ENCODE data around the gene LTA. TPM values are rescaled to one million over a fixed set of nuclear protein-coding genes. Genes with fewer than 3 reads are reported as not detected.

The LTA gene, protein sequence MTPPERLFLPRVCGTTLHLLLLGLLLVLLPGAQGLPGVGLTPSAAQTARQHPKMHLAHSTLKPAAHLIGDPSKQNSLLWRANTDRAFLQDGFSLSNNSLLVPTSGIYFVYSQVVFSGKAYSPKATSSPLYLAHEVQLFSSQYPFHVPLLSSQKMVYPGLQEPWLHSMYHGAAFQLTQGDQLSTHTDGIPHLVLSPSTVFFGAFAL
- total RNA-seq = not detected
- long read RNA-seq = 0 reads

DNA sequence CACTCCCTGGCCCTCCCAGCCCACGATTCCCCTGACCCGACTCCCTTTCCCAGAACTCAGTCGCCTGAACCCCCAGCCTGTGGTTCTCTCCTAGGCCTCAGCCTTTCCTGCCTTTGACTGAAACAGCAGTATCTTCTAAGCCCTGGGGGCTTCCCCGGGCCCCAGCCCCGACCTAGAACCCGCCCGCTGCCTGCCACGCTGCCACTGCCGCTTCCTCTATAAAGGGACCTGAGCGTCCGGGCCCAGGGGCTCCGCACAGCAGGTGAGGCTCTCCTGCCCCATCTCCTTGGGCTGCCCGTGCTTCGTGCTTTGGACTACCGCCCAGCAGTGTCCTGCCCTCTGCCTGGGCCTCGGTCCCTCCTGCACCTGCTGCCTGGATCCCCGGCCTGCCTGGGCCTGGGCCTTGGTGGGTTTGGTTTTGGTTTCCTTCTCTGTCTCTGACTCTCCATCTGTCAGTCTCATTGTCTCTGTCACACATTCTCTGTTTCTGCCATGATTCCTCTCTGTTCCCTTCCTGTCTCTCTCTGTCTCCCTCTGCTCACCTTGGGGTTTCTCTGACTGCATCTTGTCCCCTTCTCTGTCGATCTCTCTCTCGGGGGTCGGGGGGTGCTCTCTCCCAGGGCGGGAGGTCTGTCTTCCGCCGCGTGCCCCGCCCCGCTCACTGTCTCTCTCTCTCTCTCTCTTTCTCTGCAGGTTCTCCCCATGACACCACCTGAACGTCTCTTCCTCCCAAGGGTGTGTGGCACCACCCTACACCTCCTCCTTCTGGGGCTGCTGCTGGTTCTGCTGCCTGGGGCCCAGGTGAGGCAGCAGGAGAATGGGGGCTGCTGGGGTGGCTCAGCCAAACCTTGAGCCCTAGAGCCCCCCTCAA lies at the start of gene LTA:
Gene LTA, plus strand, starts transcription at position 249 of the 871 bp plus-strand sequence. Its CDS starts 454 bp downstream, at position 703.
- Histone ChIP-seq H3K4me1 (peaks cover 9% of the 10 kb centered on the region), H3K27me3 (ENCODE audit: low read depth) (no peaks in the 10 kb centered on the region), H3K36me3 (no peaks in the 10 kb centered on the region), H3K27ac (replicated peaks) (no peak within 1 kb of the TSS), H3K4me3 (no peak within 1 kb of the TSS), H3K9me3 (replicated peaks) (no peaks in the 10 kb centered on the region)
- no peak for DNase-seq
- TF ChIP-seq, protein P1, sequence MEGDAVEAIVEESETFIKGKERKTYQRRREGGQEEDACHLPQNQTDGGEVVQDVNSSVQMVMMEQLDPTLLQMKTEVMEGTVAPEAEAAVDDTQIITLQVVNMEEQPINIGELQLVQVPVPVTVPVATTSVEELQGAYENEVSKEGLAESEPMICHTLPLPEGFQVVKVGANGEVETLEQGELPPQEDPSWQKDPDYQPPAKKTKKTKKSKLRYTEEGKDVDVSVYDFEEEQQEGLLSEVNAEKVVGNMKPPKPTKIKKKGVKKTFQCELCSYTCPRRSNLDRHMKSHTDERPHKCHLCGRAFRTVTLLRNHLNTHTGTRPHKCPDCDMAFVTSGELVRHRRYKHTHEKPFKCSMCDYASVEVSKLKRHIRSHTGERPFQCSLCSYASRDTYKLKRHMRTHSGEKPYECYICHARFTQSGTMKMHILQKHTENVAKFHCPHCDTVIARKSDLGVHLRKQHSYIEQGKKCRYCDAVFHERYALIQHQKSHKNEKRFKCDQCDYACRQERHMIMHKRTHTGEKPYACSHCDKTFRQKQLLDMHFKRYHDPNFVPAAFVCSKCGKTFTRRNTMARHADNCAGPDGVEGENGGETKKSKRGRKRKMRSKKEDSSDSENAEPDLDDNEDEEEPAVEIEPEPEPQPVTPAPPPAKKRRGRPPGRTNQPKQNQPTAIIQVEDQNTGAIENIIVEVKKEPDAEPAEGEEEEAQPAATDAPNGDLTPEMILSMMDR (IDR thresholded peaks at IDR 0.05; ENCODE audit: borderline replicate concordance) = no peak
- intact Hi-C loops (cut with micrococcal nuclease) = no loop called here

DNA sequence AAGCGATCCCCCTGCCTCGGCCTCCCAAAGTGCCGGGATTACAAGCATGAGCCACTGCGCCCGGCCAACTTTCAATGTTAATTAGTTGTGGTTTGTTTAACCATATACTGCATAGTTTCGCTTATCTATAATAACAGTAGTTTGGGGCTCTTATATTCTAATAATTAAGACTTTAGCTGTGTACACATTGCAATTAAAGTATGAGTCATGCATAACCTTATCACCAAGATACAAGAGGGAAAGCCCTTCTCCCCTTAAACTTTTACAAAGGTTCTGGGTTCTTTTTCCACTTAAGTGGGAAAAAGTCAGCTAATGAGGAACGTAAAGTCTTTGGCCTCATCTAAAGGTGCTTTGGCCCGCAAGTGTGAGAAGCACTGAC lies 46.5 kb upstream of the LTA start:
- Histone ChIP-seq H3K27me3 (ENCODE audit: low read depth) (no peaks in the 10 kb centered on the region), H3K27ac (replicated peaks) (no peak overlapping the region), H3K4me1 (peaks cover 9% of the 10 kb centered on the region), H3K36me3 (peaks cover 12% of the 10 kb centered on the region), H3K4me3 (no peak overlapping the region), H3K9me3 (replicated peaks) (no peaks in the 10 kb centered on the region)
- no peak for DNase-seq
- TF ChIP-seq, protein P1 (IDR thresholded peaks at IDR 0.05; ENCODE audit: borderline replicate concordance) = no peak
- intact Hi-C loops (cut with micrococcal nuclease) = no loop called here

DNA sequence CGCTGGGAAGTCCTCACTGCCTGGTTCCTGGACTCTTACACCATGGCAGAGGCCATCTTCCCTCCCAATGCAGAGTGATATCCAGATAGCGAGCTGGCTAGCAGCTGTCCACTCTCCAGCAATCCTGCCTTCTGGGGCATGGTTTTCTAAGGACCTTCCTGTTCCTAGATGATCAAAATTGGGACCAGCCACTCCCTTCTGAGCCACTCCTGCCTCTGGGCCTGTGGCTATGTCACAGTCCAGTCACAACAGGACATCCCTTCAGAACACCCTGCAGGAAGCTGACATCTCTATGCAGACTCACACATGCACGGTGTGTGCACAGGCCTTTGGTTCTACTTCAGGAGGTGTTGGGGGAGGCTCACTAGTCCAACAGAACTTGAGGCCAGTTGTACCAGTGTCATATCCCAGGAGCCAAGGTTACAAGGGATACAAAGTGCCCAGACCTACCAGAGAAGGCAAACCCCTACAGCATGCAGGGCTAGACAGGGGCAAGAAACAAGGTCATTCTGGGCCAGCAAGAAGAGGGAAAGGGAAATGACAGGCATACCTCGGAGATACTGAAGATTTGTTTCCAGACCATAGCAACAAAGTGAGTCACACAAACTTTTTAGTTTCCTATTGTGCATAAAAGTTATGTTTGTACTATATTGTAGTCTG lies 46.0 kb upstream of the LTA start:
- H3K36me3 ChIP-seq = peaks cover 17% of the 10 kb centered on the region
- no peaks in the 10 kb centered on the region for H3K9me3 ChIP-seq (replicated peaks)
- intact Hi-C loops (cut with micrococcal nuclease) = no loop called here
- DNase-seq = no peak
- TF ChIP-seq, protein P1 (IDR thresholded peaks at IDR 0.05; ENCODE audit: borderline replicate concordance) = no peak
- H3K27ac ChIP-seq (replicated peaks) = no peak overlapping the region
- peaks cover 9% of the 10 kb centered on the region for H3K4me1 ChIP-seq
- H3K4me3 ChIP-seq = no peak overlapping the region
- H3K27me3 ChIP-seq (ENCODE audit: low read depth) = no peaks in the 10 kb centered on the region

DNA sequence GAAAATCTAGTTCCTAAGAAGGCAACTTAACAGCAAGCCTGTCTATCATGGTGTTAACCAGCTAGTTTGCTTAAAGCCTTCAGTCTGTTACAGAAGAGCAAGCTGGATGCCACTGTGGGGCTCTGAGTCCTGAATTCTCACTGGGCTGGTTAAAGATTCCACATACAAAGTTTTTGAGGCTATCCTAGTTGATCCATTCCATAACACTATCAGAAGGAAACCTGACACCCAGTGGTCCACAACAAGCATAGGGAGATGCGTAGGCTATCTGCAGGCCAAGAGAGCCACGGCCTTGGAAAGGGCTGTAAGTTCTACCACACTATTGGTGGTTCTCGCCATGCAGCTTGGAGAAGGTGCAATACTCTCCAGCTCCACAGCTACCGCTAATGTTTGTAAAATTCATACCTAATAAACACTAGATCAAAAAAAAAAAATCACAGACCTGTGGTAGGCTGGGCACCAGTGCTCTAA lies 43.7 kb upstream of the LTA start:
- H3K27ac ChIP-seq (replicated peaks) = no peak overlapping the region
- peaks cover 25% of the 10 kb centered on the region for H3K4me1 ChIP-seq

DNA sequence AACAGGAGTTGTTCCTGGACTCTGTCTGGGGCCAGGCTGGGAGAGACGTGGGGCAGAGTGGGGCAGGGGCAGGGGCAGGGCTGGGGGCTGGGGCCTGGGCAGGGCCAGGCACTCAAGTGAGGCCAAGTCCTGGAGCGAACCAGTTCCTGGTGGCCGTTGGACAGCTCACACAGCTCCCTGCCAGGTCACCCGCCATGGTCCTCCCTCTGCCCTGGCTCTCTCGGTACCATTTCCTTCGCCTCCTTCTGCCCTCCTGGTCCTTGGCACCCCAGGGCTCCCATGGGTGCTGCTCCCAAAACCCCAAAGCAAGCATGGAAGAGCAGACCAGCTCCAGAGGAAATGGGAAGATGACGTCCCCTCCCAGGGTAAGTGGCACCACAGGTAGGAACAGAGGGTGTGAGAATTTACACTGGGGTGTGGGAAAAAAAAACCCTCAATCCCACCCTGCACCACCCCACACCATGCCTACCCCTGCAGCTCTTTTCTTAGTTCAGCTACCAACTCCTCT lies 43.2 kb upstream of the LTA start, which contains the start of gene MCCD1:
Gene MCCD1, plus strand, starts transcription at position 142 of the 508 bp plus-strand sequence. Its CDS starts 53 bp downstream, at position 195.
- TF ChIP-seq, protein P1 (IDR thresholded peaks at IDR 0.05; ENCODE audit: borderline replicate concordance) = no peak
- intact Hi-C loops (cut with micrococcal nuclease) = no loop called here
- Histone ChIP-seq H3K9me3 (replicated peaks) (no peaks in the 10 kb centered on the region), H3K4me1 (peaks cover 29% of the 10 kb centered on the region), H3K4me3 (no peak within 1 kb of the TSS), H3K27me3 (ENCODE audit: low read depth) (no peaks in the 10 kb centered on the region), H3K36me3 (peaks cover 45% of the 10 kb centered on the region), H3K27ac (replicated peaks) (no peak within 1 kb of the TSS)
- DNase-seq = no peak

More for the DNA sequence above, 43.7 kb upstream of the LTA start:
- TF ChIP-seq, protein P1 (IDR thresholded peaks at IDR 0.05; ENCODE audit: borderline replicate concordance) = no peak
- Histone ChIP-seq H3K27me3 (ENCODE audit: low read depth) (no peaks in the 10 kb centered on the region), H3K4me3 (no peak overlapping the region), H3K36me3 (peaks cover 40% of the 10 kb centered on the region), H3K9me3 (replicated peaks) (no peaks in the 10 kb centered on the region)
- intact Hi-C loops (cut with micrococcal nuclease) = no loop called here
- DNase-seq = no peak

Measured in left ventricle myocardium inferior (tissue), 1 donor.